HUES48 (cell line): ENCODE results near the gene ADAMTS19.

Experiments
- H3K27ac ChIP-seq: one replicate; pipeline ENCODE4 v1.7.0; 2013; ENCODE audit warnings: low read depth, low read length, inconsistent platforms
- H3K27me3 ChIP-seq: 2 replicates; pipeline ENCODE4 v1.6.1; 2013; ENCODE audit warnings: mild to moderate bottlenecking, low read length; ENCODE audit not compliant: control insufficient read depth, insufficient read depth
- H3K36me3 ChIP-seq: 2 replicates; pipeline ENCODE4 v1.6.1; 2013; ENCODE audit warnings: low read length; ENCODE audit not compliant: control insufficient read depth, insufficient read depth
- H3K4me1 ChIP-seq: 2 replicates; pipeline ENCODE4 v1.6.1; 2013; ENCODE audit warnings: mild to moderate bottlenecking, low read length; ENCODE audit not compliant: control insufficient read depth, insufficient read depth
- H3K4me3 ChIP-seq: 2 replicates; pipeline ENCODE4 v1.5.1; 2013; ENCODE audit warnings: mild to moderate bottlenecking, low read depth, low read length
- H3K9ac ChIP-seq: 2 replicates; pipeline ENCODE4 v1.6.1; 2013; ENCODE audit warnings: mild to moderate bottlenecking, low read depth, low read length, moderate library complexity
- H3K9me3 ChIP-seq: 2 replicates; pipeline ENCODE4 v1.6.1; 2013; ENCODE audit warnings: low read length; ENCODE audit not compliant: control insufficient read depth, insufficient read depth

The ADAMTS19 gene

DNA sequence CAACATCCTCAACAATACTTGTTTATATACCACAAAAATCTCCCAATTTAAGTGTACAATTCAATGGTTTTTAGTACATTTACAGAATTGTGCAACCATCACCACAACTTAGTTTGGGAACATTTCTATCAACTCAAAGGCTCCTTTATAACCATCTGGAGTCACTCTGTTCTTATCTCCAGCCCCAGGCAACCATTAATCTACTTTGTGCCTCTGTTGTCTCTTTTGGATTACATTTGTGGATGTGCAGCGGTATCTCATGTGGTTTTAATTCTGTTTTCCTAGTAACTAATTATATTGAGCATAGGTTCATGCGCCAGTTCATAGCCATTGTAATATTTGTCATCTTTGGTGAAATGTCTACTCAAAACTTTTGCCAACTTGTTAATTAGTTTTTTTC lies 14.4 kb downstream of the ADAMTS19 start:
- Histone ChIP-seq H3K4me1 (no peaks in the 10 kb centered on the region), H3K9me3 (no peaks in the 10 kb centered on the region), H3K9ac (no peak overlapping the region), H3K36me3 (peaks cover 5% of the 10 kb centered on the region; the same call in 1 of the 2 replicates), H3K27ac (no peak overlapping the region), H3K27me3 (no peaks in the 10 kb centered on the region), H3K4me3 (no peak overlapping the region)

GRCh38 chr5:129476751-129477150 lies 16.7 kb downstream of the ADAMTS19 start:
- Histone ChIP-seq H3K4me3 (no peak overlapping the region), H3K27ac (no peak overlapping the region)

GRCh38 chr5:129477532-129477931 lies 17.4 kb downstream of the ADAMTS19 start:
- Histone ChIP-seq H3K9ac (no peak overlapping the region), H3K4me3 (no peak overlapping the region), H3K4me1 (peaks cover 7% of the 10 kb centered on the region; the same call in 1 of the 2 replicates), H3K9me3 (no peaks in the 10 kb centered on the region), H3K27me3 (no peaks in the 10 kb centered on the region), H3K36me3 (peaks cover 8% of the 10 kb centered on the region; the same call in 1 of the 2 replicates), H3K27ac (no peak overlapping the region)

More at GRCh38 chr5:129476751-129477150, 16.7 kb downstream of the ADAMTS19 start:
- no peak overlapping the region for H3K9ac ChIP-seq
- no peaks in the 10 kb centered on the region for H3K9me3 ChIP-seq
- H3K27me3 ChIP-seq = no peaks in the 10 kb centered on the region
- peaks cover 7% of the 10 kb centered on the region; the same call in 1 of the 2 replicates for H3K4me1 ChIP-seq
- peaks cover 8% of the 10 kb centered on the region; the same call in 1 of the 2 replicates for H3K36me3 ChIP-seq

GRCh38 chr5:129481161-129481560 lies 21.1 kb downstream of the ADAMTS19 start:
- Histone ChIP-seq H3K4me1 (peaks cover 7% of the 10 kb centered on the region; the same call in 1 of the 2 replicates), H3K27ac (no peak overlapping the region), H3K36me3 (peaks cover 8% of the 10 kb centered on the region; the same call in 1 of the 2 replicates), H3K27me3 (no peaks in the 10 kb centered on the region), H3K9ac (no peak overlapping the region), H3K4me3 (no peak overlapping the region), H3K9me3 (no peaks in the 10 kb centered on the region)

GRCh38 chr5:129496421-129496820 lies 36.3 kb downstream of the ADAMTS19 start:
- Histone ChIP-seq H3K27me3 (no peaks in the 10 kb centered on the region), H3K4me3 (no peak overlapping the region), H3K27ac (no peak overlapping the region), H3K4me1 (no peaks in the 10 kb centered on the region), H3K9me3 (no peaks in the 10 kb centered on the region), H3K9ac (no peak overlapping the region), H3K36me3 (no peaks in the 10 kb centered on the region)

GRCh38 chr5:129496864-129497595 lies 36.9 kb downstream of the ADAMTS19 start:
- no peak overlapping the region for H3K27ac ChIP-seq
- H3K36me3 ChIP-seq = no peaks in the 10 kb centered on the region
- no peaks in the 10 kb centered on the region for H3K4me1 ChIP-seq
- no peaks in the 10 kb centered on the region for H3K27me3 ChIP-seq
- H3K9ac ChIP-seq = no peak overlapping the region
- no peak overlapping the region for H3K4me3 ChIP-seq
- no peaks in the 10 kb centered on the region for H3K9me3 ChIP-seq

- no peak overlapping the region for H3K4me3 ChIP-seq
- H3K27ac ChIP-seq = no peak overlapping the region
- no peaks in the 10 kb centered on the region for H3K27me3 ChIP-seq
- no peaks in the 10 kb centered on the region for H3K4me1 ChIP-seq
- H3K9me3 ChIP-seq = no peaks in the 10 kb centered on the region
- no peaks in the 10 kb centered on the region for H3K36me3 ChIP-seq
- no peak overlapping the region for H3K9ac ChIP-seq
These were observed 39.2 kb downstream of the ADAMTS19 start for GRCh38 chr5:129499208-129499852.

DNA sequence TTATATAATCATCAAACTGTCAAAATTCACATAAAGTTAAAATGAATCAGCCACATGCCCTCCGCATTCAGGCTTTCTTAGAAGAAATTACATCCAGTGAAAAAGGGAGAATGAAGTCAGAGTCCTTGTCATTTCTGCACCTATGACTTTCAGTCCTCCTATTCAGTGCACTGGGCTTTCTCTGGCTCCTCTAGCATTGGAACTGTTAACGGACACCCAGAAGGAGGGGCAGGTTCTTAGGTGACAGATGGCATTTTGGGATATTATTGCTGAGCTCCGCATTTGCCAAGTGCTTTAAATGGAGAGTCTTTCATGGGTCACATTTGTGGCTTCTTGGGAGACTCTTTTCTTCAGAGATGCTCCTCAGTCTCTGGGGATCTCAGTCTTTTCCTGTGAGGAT lies 40.0 kb downstream of the ADAMTS19 start:
- no peaks in the 10 kb centered on the region for H3K36me3 ChIP-seq
- no peak overlapping the region for H3K4me3 ChIP-seq
- H3K27me3 ChIP-seq = no peaks in the 10 kb centered on the region
- H3K9ac ChIP-seq = no peak overlapping the region
- no peaks in the 10 kb centered on the region for H3K4me1 ChIP-seq
- H3K27ac ChIP-seq = no peak overlapping the region
- no peaks in the 10 kb centered on the region for H3K9me3 ChIP-seq

DNA sequence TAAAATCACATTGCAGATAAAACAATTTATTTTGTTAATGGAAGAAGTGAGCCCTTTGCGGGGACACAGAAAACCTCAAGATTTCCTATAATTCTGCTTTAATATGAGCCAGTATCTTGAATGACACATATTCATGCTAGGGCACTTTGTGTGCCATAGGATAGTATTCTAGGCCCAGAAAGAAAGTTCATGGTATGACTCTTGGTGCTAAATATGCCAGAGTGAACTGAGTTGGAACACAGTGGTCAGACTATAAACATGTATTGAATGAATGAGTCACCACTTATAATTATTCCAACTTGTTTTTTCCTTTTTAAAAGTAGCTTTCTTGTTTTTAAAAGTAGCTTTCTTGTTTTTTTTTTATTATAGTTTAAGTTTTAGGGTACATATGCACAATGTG lies 46.0 kb downstream of the ADAMTS19 start:
- Histone ChIP-seq H3K27me3 (no peaks in the 10 kb centered on the region), H3K4me3 (no peak overlapping the region), H3K9ac (no peak overlapping the region), H3K27ac (no peak overlapping the region), H3K4me1 (no peaks in the 10 kb centered on the region), H3K36me3 (peaks cover 2% of the 10 kb centered on the region; the same call in 1 of the 2 replicates), H3K9me3 (no peaks in the 10 kb centered on the region)

DNA sequence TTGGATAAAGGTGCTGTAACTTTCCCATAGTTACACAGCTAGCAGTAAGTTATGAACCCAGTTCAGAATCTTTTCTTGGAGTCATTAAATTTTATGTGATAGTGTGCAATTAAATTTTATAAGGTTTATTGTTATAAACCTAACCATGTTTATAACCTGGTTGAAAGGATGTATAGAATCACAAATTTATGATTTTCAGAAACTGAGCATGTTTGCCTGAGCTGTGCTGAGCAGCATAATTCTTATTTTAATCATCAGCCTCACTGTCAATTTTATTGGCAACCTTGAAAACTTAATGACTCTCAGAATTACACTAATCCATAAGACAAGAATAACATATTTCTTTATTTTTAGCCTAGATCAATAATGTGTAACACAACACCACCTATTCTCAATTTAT lies 46.9 kb downstream of the ADAMTS19 start:
- peaks cover 11% of the 10 kb centered on the region for H3K36me3 ChIP-seq
- H3K27ac ChIP-seq = no peak overlapping the region
- H3K4me3 ChIP-seq = no peak overlapping the region
- no peaks in the 10 kb centered on the region for H3K9me3 ChIP-seq
- H3K27me3 ChIP-seq = no peaks in the 10 kb centered on the region
- no peak overlapping the region for H3K9ac ChIP-seq
- no peaks in the 10 kb centered on the region for H3K4me1 ChIP-seq

DNA sequence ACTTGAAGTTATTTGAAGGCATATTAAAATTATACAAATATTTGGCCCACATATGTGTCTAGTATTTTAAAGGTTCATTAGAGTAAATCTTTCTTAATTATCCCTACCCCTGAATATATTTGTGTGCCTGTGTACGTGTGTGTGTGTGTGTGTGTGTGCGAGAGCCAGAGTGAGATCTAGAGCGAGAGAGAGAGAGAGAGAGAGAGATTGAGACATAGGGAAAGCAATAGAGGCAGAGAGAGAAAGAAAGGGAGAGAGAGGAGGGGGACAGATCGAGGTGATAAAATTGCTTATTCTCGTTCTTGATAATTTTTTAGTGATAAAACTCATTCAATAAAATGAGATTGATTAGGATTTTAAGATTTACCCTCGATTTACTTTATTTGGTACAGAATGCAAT lies 47.4 kb downstream of the ADAMTS19 start:
- Histone ChIP-seq H3K9me3 (no peaks in the 10 kb centered on the region), H3K36me3 (peaks cover 11% of the 10 kb centered on the region), H3K4me1 (no peaks in the 10 kb centered on the region), H3K9ac (no peak overlapping the region), H3K27ac (no peak overlapping the region), H3K4me3 (no peak overlapping the region), H3K27me3 (no peaks in the 10 kb centered on the region)
